Activated CD4-positive, alpha-beta T cell treated with anti-CD3 and anti-CD28 coated beads, Interleukin-2, amount 50 U/mL, for 1 hour (primary cell): ENCODE data around the gene ENTPD2.
"Not testable (repeated sequence)": the region's sequence is repeated elsewhere in the genome, so short reads cannot be mapped to it uniquely, and the experiment has no call there.

ENCODE experiments used
- DNase-seq: peaks from one replicate; pipeline ENCODE4 v3.0.0-alpha.2; 2020

The ENTPD2 gene

DNA sequence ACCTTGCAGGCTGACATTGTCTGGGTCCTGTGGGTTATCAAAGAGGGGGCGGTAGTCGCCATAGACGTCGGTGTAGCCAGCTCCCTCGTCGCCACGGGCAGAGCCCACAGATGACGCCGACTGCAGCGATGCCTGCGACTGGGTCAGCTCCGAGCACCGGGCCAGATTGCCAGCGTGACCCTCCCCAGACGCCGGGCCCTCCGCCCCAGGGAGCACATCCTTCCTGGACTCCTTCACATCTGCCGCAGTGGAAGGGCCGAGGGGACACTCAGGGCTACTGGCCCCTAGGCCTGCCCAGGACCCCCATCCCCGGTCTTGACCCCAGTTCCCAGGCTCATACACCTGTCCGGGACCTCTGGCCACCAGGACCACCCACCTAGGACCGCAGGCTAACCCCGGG lies 39.7 kb downstream of the ENTPD2 start:
- DNase-seq = no peak

DNA sequence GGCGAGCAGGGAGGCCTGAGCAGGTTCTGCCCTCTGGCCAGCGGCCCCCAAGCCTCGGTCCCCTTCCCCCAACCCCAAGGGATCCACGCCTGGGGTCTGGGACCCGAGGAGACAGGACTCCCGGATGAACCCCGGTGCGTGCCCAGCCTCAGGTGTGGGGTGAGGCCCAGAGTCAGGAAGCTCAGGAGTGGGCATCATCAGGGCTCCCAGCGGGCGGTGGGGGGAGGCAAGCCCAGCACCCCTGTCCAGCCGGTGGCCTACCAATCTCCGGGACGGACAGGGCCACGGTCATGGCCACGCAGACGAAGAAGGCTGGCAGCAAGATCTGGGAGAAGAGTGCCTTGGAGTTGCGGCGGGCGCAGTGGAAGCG lies 40.3 kb downstream of the ENTPD2 start:
- no peak for DNase-seq

DNA sequence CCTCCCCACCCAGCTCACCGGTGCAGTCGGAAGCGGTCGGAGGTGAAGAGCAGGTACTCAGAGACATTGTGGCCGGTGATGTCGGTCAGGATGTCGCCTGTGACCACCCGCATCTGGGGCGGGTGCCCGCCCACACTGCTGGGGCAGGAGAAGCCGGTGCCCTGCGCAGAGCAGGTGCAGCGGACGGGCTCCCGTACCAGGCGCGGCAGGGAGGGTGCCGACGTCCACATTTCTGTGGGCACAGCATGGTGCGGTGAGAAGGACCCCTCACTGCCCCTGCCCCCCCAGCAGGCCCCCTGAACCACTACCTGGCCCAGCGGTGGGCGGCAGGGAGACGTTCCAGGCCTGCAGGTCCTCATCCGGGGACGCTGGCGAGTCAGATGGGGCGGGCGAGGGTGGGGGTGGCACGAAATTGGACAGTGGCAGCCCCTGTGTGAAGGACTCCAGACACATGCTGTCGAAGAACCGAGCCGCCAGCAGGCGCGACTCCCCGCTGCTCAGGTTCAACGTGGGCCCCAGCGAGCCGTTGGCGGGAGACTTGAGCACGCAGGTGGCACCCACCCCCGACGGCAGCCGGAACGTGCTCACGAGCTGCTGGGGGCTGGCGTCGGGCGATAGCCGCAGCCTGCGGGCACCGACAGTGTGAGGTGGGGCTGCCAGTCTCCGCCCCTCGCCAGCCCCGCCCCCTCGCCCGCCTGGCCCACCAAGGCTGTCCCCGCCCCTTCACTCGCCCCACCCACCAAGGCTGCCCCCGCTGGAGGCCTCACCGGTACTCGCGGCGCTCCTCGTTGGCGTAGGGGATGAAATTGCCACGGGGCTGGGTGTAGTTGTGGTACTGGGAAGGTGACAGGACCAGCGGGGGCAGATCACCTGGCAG lies 40.9 kb downstream of the ENTPD2 start:
- DNase-seq = no peak

DNA sequence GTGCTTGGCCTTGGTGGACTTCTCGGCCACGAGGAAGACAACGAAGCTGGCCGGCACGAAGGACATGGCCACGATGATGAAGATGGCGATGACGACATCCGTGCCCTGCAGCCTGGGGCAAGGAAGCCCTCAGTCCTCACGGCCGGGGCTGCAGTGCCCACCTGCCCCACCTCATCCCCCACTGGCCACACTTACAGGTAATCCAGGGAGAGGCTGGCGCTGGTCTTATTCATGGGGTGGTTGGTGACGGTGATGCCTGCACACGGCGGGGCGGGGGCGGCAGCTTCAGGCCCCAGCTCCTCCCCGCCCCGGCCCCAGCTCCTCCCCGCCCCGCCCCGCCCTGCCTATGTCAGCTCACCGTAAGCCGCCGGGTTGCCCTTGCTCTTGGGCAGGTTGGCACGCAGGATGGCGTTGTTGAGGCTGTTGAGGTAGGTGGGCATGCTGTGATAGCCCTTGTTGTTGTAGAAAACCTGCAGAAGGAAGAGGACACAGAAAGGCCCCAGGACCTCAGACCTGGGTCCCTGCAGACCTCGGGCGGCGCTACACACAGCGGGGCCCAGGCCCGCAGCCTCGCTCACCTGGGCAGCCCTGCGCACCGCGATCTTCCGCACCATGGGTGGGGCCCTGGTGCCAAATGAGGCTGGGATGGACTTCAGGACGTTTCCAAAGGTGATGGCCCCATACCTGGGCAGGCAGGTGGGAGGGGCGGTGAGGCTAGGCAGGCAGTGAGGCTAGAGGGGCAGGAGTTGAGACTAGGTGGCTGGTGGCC lies 41.8 kb downstream of the ENTPD2 start:
- no peak for DNase-seq

DNA sequence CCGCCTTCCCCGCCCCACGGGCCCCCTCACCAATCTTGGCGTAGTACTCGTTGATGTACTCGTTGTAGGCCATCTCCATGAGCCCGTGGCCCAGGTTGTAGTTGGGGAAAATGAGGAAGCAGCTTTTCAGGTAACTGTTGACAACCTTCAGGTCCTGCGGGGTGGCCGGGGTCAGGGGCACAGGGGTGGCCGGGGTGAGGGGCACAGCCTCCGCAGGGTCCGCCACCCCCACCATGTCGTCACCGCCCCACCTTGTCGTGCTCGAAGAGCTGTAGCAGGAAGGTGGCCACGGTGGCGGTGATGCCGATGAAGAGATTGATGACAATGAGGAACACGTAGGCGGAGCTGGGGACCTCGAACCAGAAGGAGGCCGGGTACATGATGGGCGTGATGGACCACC lies 42.7 kb downstream of the ENTPD2 start:
- DNase-seq = no peak

DNA sequence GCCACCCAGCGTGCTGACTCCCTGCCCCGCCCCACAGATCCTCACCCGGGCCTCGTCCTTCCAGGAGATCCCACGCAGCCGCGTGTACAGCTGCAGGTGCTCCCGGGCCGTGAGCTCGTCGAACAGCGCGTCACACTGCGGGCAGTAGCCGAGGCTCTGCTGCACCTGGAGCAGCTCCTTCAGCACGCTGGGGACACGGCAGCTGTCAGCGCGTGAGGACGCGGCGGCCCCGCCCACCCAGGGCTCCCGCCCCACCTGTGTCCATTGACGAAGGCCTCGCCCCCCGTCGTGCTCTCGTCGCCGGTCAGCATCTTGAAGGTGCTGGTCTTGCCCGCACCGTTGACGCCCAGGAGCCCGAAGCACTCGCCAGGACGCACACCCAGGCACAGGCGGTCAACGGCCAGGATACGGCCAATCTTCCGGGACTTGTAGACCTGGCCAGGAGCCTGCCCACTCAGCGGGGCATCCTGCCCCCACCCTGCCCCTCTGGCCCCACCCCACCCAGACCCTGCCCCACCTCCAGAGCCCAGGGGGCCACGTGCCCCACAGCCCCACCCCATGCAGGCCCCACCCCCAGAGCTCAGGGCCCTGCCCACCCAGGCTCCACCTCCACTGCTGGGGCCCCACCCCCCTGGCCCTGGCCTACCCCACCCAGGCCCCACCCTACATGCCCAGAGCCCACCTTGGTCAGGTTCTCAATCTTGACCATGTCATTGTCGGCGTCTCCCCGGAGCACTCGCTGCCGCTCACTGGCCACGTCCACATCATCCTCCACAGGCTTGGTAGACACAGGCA lies 43.7 kb downstream of the ENTPD2 start:
- no peak for DNase-seq

DNA sequence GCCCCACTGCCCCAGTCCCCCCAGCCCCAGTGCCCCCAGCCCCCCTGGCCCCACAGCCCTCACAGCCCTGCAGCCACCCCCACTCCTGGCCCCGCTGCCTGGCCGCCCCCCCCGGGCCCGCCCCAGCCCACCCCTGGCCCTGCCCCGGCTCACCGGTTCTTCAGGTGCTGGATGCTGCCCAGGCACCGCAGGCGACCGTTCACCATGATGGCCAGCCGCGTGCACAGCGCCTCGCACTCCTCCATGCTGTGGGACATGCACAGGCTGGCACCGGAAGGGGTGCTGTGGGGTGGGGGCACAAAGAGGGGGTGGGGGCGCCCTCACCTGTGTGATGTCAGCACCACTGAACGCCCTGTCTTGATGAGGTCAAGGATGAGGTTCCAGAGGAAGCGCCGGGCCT lies 44.6 kb downstream of the ENTPD2 start:
- DNase-seq = no peak

DNA sequence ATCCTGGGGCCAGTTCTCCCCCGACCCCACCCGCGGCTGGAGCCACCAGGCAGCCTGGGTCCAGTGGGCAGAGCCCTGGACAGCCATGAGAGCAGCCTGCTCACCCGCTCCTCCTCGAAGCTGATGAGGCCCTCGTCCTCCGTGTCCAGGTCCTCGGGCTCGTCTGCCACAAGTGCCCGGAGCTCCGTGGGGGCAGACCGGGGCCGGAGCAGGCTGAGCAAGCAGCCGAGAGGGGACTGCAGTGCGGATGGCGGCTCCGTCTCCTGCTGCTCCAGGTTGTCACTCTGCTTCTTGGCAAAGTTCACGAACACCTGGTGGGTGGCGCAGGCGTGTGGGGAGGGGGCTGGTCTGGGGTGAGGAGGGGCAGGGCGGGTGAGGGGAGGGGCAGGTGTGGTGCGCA lies 45.5 kb downstream of the ENTPD2 start:
- no peak for DNase-seq

DNA sequence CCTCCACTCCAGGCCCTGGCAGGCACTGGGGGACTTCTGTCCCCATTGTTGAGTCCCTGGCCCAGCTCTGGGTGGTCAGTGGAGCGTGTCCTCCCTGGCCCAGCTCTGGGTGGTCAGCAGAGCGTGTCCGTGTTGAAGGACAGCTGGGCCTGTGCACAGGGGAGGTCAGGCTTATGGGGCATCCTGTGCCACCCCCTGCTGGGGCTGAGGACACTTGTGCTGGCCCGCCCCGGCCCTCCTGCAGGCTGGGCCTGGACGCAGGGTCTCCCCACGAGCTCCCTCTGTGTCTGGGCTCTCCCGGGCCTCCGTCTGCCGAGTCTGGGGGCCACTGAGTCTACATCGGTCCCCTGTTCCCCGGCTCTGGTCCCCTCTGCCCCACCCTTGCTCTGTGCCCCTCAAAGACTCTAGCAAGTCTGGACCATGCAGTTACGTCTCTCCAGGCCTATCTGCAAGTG lies 46.0 kb downstream of the ENTPD2 start:
- DNase-seq = no peak

DNA sequence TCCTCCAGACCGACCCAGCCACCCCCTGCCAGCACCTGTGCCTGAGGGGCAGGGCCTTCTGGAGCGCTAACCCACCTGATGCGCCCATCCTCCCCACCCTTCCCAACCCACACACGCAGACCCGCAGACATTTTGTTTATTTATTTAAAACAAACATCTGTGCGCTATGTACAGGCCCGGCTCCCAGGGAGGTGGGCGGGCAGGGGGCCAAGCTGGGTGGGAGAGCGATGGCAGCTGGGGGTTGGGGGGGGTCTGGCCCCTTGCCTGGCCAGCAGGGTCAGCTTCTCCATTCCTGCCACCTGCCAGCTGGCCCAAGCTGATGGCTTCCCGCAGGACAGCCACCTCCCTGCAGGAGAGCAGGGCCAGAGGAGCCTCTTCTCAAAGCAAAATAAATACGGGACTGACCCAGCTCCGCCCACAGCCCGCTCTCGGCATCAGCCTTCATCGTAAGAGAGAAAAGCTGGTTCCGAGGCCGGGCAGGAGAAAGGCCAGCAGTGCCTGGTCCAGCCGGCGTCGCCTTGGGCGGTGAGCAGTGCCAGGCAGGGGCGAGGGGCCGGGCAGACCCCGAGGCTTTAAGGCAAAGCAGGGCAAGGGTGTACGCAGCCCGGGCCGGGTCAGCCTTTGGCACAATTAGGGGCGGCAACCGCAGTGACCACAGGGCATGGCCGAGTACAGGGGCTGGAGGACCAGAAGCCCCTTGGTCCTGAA lies 46.6 kb downstream of the ENTPD2 start:
- DNase-seq = no peak

DNA sequence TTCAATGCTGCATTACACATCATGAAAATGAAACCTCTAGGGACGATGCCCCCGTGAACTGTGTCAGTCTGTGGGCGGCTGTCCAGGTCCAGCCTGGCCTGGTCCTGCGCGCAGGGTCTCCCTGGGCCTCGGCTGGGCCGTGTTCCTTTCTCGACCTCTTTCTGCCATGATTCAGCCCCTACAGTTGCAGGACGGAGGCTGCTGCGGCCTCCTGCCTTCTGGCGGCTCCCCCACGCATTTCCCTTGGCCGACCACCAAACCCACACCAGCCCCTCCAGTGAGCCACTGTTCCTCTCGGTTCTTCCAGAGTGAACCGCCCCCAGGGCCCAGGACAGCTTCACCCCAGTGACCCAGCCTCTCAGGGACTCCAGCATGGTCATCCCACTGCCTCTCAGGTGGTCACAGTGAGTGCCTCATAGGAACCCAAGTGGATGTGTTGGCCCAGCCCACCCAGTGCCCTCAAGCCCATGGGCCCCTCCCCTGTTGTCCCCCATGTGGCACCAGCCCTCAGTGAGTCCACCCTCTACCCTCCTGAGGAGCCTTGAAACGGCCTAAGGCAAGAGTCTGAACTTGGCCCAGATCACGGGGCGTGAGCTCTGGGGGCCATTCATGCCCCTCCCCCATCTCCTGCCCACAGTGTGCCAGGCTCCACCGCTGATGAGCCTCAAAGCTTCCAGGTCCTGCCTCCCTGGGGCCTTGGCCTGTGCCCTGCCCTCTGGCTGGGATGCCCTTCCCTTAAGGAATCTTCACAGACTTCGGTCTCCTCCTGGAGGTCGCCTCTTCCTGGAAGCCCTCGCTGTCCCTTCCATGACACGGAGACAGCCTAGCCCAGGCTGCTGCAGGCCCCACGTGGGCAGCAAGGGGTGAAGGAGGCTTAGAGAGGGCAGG lies 47.5 kb downstream of the ENTPD2 start:
- DNase-seq = no peak

DNA sequence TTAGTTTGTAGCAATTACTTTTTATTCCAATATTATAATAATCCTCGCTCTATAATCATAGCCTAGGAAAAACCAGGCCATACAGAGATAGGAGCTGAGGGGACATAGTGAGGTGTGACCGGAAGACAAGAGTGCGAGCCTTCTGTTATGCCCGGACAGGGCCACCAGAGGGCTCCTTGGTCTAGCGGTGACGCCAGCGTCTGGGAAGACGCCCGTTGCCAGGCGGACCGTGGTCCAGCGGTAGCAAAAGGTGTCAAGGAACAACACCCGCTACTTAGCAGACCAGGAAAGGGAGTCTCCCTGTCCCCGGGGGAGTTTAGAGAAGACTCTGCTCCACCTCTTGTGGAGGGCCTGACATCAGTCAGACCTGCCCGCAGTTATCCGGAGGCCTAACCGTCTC lies 49.6 kb downstream of the ENTPD2 start:
- DNase-seq = not testable (repeated sequence)

DNA sequence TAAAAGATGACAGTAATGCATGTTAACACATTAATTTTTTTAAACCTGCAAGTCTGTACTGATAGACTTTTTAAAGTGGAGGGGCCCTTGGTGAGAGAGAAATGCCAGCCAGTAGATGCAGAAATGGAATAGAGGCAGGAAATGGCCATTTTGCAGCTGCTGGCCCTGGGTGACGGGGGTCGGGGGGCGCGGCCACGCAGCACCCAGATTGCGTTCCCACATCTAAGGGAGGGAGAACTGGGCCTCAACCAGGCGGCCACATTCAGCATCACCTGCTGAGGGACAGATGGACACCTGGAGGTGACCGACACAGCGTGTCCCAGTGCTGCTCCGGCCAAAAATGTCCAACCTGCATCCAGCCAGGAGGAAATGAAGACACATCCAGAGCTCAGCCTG lies 51.2 kb downstream of the ENTPD2 start:
- DNase-seq = no peak

DNA sequence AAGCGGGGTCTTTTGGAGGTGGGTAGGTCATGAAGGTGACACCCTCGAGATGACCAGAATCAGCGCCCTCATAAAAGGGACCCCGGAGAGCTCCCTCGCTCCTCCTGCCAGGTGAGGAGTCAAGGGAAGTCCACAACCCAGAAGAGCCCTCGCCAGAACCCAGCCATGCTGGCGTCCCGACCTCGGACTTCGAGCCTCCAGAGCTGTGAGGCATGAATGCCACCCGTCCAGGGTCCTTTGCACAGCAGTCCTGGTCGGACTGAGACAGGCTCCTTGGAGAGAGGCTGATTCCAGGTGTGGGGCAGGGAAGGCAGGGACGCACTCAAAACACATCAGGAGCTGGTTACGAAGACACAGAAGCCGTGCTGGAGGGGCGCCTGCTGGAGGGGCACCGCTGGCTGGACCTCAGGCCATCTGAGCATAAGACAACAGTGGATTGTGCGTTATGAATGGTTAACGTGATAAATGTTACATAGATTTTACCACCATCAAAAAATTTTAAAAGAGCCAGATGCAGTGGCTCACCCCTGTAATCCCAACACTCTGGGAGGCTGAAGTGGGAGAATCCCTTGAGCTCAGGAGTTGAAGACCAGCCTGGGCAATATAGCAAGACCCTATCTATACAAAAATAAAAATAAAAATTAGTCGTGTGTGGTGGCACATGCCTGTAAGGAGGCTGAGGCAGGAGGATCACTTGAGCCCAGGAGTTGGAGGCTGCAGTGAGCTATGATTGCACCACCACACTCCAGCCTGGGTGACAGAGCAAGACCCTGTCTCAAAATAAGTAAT lies 51.8 kb downstream of the ENTPD2 start:
- no peak for DNase-seq

DNA sequence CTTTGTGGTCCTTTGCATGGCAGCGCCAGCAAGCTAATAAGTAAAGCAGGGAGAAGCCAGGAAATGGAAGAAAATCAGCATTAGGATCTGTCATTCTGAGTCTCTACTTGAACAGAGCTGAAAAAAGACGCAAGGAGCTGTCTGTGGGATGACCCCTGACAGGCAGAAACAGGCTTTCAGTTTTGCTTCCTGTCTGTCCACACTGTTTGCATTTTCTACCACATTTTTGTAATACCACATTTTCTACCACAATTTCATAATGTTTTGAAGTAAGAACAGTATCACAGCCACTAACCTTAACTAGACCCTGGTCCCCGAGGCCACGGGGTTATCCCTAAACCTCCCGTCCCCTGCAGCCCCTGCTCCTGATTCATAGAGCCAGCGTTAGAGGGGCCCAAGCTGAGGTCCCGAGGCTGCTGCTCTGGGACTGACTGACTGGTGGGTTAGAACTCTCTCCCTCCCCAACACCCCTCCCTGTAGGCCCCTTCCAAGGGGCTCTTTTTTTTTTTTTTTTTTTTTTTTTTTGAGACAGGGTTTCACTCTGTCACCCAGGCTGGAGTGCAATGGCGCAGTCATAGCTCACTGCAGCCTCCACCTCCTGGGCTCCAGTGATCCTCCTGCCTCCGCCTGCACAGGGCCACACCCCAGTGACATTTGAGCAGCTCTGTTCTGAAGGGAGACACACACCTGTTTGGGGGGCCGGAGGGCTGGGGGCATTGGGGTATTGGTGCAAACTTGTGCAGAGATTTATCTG lies 53.5 kb downstream of the ENTPD2 start:
- no peak for DNase-seq
